Testis (tissue), 3 donors: Measurements from ENCODE around the gene CHST8. TPM values are rescaled to one million over a fixed set of nuclear protein-coding genes. Genes with fewer than 3 reads are reported as not detected.

ENCODE experiments used
- DNase-seq: peaks from one replicate; pipeline ENCODE4 v3.0.0-alpha.2; 2019
- H3K27ac ChIP-seq, 2 donors: fragments of 200-600 bp; sonication (generic); one replicate each; pipeline ENCODE4 v1.5.1; 2019
- H3K27me3 ChIP-seq: fragments of 200-600 bp; sonication (generic); one replicate; pipeline ENCODE4 v1.5.1; 2019
- H3K36me3 ChIP-seq: fragments of 200-600 bp; sonication (generic); one replicate; pipeline ENCODE4 v1.5.1; 2017; ENCODE audit warnings: low read depth; ENCODE audit errors: missing control alignments
- H3K4me1 ChIP-seq: fragments of 200-600 bp; sonication (generic); one replicate; pipeline ENCODE4 v1.5.1; 2019
- H3K4me3 ChIP-seq, 2 donors: fragments of 200-600 bp; sonication (generic); one replicate each; pipeline ENCODE4 v1.5.1; 2017 to 2019
- H3K9me3 ChIP-seq: fragments of 200-600 bp; sonication (generic); one replicate; pipeline ENCODE4 v1.5.1; 2017
- CTCF ChIP-seq, 3 experiments: fragments of 450-650 bp in 2 of 3; fragments of 200-600 bp in 1 of 3; sonication (generic) in 1 of 3; IDR thresholded peaks; one replicate each; pipeline ENCODE4 v1.5.1; 2016 to 2019; ENCODE audit warnings: antibody characterized with exemption in 3 of 3, mild to moderate bottlenecking in 2 of 3, moderate library complexity in 1 of 3
- POLR2A ChIP-seq: fragments of 450-650 bp; IDR thresholded peaks from one replicate; pipeline ENCODE4 v1.6.1; 2017; ENCODE audit warnings: antibody characterized with exemption, mild to moderate bottlenecking, moderate library complexity
- WGBS, 2 donors: methylation state at CpG; one replicate each; pipeline ENCODE4 v1.1.5; 2018; 5-methylcytosine and 5-hydroxymethylcytosine counted together
- intact Hi-C: fragments of 100-400 bp; cut with DNase I; formaldehyde crosslinking; loops from one replicate; pipeline ENCODE4 v1.15.1; 2023; ENCODE audit warnings: low total_unique reads
- polyA plus RNA-seq: library from polyadenylated mRNA; stranded (reverse); fragments of 350-450 nt; fragmentation: Illumina TruSeq; extraction: RNeasy Lipid Tissue Mini Kit (QIAGEN cat#74804); gene quantifications from one replicate; pipeline ENCODE4 v1.2.3, GENCODE V29; 2014; ENCODE audit warnings: low read depth, low replicate concordance; ENCODE audit not compliant: insufficient read depth
- total RNA-seq, 2 donors: library from RNA; depleted of rRNA; stranded (reverse); fragments of >200 nt; gene quantifications; one replicate each; pipeline ENCODE4 v1.2.3, GENCODE V29; 2016

Gene CHST8
- total and polyA plus RNA-seq, 3 donors from 2014 or later: 0.75 to 0.93 (median 0.79) TPM

GRCh38 chr19:33731881-33732280 lies 110.1 kb downstream of the CHST8 start:
- H3K27me3 ChIP-seq: no peaks in the 10 kb centered on the region
- no peaks in the 10 kb centered on the region for H3K36me3 ChIP-seq
- no peak for DNase-seq
- H3K27ac ChIP-seq: no peak overlapping the region
- no peak for TF ChIP-seq CTCF (IDR thresholded peaks at IDR 0.05)
- no peaks in the 10 kb centered on the region for H3K9me3 ChIP-seq
- 69 to 82% methylated on average over 6 to 7 of the region's 7 CpGs for WGBS, 2 donors
- H3K4me3 ChIP-seq: no peak overlapping the region
- intact Hi-C loops: no loop called here
- no peaks in the 10 kb centered on the region for H3K4me1 ChIP-seq

- H3K4me3 ChIP-seq: no peak overlapping the region
- 39 to 48% methylated on average over 3 of the region's 3 CpGs for WGBS, 2 donors
- TF ChIP-seq POLR2A: no peak
- TF ChIP-seq CTCF (IDR thresholded peaks at IDR 0.05): no peak
- H3K27me3 ChIP-seq: no peaks in the 10 kb centered on the region
- intact Hi-C loops: no loop called here
- no peak for DNase-seq
- H3K4me1 ChIP-seq: no peaks in the 10 kb centered on the region
- no peak overlapping the region for H3K27ac ChIP-seq
- H3K36me3 ChIP-seq: no peaks in the 10 kb centered on the region
- H3K9me3 ChIP-seq: no peaks in the 10 kb centered on the region
Measured at GRCh38 chr19:33734913-33735312, 113.2 kb downstream of the CHST8 start.

GRCh38 chr19:33736158-33736557 lies 114.4 kb downstream of the CHST8 start:
- Histone ChIP-seq H3K4me1 (no peaks in the 10 kb centered on the region), H3K27ac (no peak overlapping the region), H3K4me3 (no peak overlapping the region), H3K27me3 (no peaks in the 10 kb centered on the region), H3K9me3 (no peaks in the 10 kb centered on the region), H3K36me3 (no peaks in the 10 kb centered on the region)
- 64 to 76% methylated on average over 3 to 6 of the region's 6 CpGs for WGBS, 2 donors
- intact Hi-C loops: no loop called here
- no peak for DNase-seq
- TF ChIP-seq POLR2A (no peak), CTCF (IDR thresholded peaks at IDR 0.05) (no peak)

GRCh38 chr19:33736787-33737186 lies 115.0 kb downstream of the CHST8 start:
- no peak for DNase-seq
- Histone ChIP-seq H3K27me3 (no peaks in the 10 kb centered on the region), H3K36me3 (no peaks in the 10 kb centered on the region), H3K4me1 (no peaks in the 10 kb centered on the region), H3K9me3 (no peaks in the 10 kb centered on the region), H3K4me3 (no peak overlapping the region), H3K27ac (no peak overlapping the region)
- TF ChIP-seq CTCF (IDR thresholded peaks at IDR 0.05): no peak
- no peak for TF ChIP-seq POLR2A
- 54 to 58% methylated on average over 3 of the region's 3 CpGs for WGBS, 2 donors
- intact Hi-C loops: no loop called here

- Histone ChIP-seq H3K36me3 (no peaks in the 10 kb centered on the region), H3K4me3 (no peak overlapping the region), H3K27me3 (no peaks in the 10 kb centered on the region), H3K9me3 (no peaks in the 10 kb centered on the region), H3K4me1 (no peaks in the 10 kb centered on the region), H3K27ac (no peak overlapping the region)
- TF ChIP-seq CTCF (IDR thresholded peaks at IDR 0.05) (no peak), POLR2A (no peak)
- 67 to 75% methylated on average over 4 of the region's 4 CpGs for WGBS, 2 donors
- no peak for DNase-seq
- intact Hi-C loops: no loop called here
Measured at GRCh38 chr19:33737681-33738371, 116.1 kb downstream of the CHST8 start.
